Activated CD4-positive, alpha-beta T cell treated with anti-CD3 and anti-CD28 coated beads for 24 hours (primary cell): Measurements from ENCODE around the gene PSMB8.

Experiments used
- DNase-seq, 2 donors: peaks; one replicate each; pipeline ENCODE4 v3.0.0-alpha.2; 2020; ENCODE audit warnings: low read depth in 2 of 2

The PSMB8 gene

DNA sequence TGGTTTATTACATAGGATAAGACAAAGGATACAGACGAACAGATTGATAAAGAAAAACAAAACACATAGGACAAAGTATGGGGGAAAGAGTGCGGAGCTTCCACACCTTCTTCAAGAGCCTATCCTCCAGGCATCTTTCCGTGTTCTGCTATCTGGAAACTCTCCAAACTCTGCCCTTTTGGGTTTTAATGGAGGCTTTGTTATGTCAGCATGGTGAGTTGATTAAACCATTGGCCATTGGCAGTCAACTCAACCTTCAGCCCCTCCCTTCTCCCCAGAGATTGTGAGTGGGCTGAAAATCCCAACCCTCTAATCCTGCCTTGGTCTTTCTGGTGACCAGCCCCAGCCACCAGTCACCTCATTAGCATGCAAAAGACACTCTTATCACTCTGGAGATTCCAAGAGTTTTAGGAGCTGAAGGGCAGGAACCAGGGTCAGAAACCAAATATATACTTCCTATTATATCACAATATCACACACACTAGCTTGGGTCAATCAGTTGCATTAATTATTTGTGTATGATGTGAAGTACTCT is 50.9 kb downstream of the PSMB8 start:
- DNase-seq: no peak
